ENCODE results near the gene PM20D2.
"Not testable (repeated sequence)": the region's sequence is repeated elsewhere in the genome, so short reads cannot be mapped to it uniquely, and the experiment has no call there.

PM20D2 gene, protein sequence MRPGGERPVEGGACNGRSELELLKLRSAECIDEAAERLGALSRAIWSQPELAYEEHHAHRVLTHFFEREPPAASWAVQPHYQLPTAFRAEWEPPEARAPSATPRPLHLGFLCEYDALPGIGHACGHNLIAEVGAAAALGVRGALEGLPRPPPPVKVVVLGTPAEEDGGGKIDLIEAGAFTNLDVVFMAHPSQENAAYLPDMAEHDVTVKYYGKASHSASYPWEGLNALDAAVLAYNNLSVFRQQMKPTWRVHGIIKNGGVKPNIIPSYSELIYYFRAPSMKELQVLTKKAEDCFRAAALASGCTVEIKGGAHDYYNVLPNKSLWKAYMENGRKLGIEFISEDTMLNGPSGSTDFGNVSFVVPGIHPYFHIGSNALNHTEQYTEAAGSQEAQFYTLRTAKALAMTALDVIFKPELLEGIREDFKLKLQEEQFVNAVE

DNA sequence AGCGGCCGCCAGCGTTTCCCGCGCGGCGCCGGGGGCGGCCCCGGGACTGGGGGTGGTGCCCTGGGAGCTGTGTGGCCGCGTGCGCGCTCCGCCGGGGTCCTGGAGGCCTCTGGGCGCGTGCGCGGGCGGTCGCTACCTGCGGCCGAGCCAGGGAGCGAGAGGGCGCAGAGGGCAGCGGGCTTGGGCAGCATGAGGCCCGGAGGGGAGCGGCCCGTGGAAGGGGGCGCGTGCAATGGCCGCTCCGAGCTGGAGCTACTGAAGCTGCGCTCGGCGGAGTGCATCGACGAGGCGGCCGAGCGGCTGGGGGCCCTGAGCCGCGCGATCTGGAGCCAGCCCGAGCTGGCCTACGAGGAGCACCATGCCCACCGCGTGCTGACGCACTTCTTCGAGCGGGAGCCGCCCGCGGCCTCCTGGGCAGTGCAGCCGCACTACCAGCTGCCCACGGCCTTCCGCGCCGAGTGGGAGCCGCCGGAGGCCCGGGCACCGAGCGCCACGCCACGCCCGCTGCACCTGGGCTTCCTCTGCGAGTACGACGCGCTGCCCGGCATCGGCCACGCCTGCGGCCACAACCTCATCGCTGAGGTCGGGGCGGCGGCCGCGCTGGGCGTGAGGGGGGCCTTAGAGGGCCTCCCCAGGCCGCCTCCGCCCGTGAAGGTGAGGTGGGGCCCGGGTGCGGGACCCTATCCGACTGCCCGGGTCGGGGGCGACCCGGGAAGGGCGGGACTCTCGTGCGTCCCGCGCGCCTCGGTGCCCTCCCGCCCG lies at the start of gene PM20D2:
Gene PM20D2 (plus strand): TSS at position 100 of the 762 bp plus-strand sequence. CDS start 90 bp downstream, at position 190.
- DNase-seq = peak; percentile 19

DNA sequence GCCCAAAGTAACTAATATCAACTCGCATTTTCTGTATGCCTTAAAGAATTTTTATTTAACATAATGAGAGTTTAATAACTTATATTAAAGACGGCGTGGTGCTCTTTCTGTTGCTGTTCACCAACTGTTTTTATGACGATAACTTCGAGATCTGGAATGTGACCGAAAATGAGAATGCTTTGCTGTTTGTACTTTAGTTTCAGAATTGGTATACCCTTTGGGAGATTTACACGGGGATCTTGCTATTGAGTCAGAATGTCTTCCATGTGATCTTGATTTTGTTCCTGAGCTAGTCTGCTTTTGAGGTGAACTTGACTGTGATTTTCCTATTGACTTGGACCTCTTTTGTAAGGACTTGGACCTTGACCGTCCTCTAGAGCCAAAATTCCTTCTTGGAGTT lies 47.4 kb upstream of the PM20D2 start:
- no peak for DNase-seq

DNA sequence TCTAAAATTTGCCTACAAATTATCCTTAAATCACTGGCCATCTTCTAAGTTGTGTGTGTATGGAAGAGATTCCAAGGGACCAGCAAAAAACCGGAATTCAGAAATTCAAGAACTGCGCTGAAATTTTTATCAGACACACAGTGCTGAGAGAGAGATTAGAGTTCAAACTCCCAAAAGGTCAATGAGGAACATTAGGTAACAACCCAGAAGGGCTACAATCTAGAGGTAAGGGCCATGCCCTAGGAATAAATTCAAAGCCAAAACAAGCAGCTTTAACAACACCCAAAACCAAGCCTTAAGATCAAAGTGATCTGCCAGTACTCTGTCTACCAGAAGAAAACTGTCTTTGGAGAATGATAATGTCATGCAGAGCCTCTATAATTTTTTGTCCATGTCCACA lies 45.7 kb upstream of the PM20D2 start:
- DNase-seq = no peak

- DNase-seq = no peak
Measured at GRCh38 chr6:89110284-89110683, 35.6 kb upstream of the PM20D2 start.

GRCh38 chr6:89111933-89112332 lies 33.9 kb upstream of the PM20D2 start:
- no peak for DNase-seq

DNA sequence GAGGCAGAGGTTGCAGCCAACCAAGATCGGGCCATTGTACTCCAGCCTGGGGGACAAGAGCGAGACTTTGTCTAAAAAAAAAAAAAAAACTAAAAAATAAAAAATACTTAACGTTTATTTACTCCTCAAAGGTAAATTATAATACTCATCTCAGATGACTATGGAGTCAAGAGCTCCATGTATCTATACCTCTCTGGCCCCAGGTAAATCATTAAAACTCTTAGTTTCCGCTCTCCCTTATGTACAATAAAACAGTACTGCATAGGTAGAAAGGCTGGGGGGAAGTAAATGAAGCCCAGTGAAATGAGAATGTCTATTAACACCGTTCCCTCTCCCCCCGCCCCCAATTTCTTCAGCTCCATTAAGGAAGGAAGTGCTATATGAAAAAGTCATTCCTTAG lies 29.2 kb upstream of the PM20D2 start:
- DNase-seq = no peak

DNA sequence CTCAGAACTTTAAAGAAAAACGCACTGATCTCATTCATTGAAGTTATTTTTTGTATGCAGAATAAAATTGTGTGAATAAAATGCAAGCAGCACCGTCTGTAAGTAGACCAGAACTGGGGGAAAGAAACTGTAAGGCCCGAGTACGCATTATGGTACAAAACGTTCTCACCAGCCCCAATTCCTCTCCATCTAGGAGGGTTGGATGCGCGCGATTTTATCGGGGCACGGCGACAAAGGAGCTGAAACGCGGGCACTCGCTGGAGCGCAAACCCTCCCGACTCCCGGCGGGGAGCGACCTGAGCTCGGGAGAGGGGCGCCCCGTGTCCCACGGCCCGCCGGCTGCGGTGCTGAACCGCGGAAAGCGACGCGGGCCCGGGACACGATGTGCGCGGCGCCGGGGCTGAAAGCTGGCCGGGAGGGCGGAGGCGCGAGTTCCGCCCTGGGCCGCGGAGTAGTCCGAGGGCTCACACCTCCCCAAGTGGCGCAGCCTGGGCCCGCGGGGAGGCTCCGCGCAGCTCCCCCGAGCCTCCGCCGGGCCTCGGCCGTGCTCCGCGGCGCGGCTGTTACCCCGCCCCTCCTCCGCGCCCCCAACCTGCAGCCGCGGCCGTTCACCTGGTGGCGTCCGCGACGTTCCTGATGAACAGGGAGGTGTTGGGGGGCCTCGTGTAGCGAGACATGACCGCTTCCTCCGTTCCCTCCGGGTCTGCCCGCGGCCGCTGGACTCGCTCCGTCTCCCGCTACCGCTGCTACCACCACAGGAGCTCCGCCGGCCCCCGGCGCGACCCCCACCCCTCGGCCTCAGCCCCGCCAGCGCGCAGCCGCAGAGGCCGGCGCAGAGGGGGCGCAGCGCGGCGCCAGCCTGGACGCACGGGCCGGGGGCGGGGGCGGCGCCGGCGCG lies 28.4 kb upstream of the PM20D2 start, which contains the start of gene SRSF12:
Gene SRSF12 (minus strand): TSS at position 861 of the 898 bp plus-strand sequence. CDS start 184 bp downstream, at position 677.
- no peak for DNase-seq

DNA sequence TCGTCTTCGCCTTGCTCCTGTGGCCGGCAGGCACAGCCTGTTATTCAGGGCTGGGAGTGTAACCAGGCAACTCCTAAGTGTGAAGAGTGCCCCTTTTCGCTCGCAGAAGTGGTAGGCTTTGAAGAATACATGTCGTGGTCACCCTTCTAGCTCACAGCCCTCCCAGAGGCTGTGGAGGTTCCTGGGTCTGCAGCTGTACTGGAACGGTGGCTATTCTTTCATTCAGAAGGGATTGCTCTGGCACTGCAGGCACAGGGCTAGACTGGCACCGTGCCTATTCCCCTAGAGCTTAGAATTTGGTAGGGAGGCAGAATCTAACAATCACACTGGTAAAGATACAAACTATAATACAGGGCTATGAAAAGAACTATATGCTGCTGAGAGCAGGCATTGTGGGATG lies 26.9 kb upstream of the PM20D2 start:
- DNase-seq = no peak

- no peak for DNase-seq
Measured at GRCh38 chr6:89120371-89120770, 25.5 kb upstream of the PM20D2 start.

DNA sequence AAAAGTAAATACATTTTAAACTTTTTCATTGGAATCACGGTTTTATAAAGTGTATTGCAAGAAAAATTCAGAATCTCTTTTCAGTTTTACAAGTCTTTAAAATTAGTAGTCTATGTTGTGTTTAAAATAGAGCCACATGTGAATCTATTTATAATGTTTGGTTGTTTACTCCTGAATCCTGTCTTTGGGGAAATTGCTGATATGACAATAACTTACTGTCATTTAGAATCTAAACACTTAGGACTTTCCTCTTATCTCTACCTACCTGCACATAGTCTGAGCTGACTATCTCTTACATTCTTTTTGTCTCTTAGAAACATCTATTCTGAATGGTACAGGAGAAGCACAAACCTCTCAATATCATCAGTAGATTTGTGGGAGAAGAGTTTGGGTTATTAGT lies 23.9 kb upstream of the PM20D2 start:
- DNase-seq = no peak

DNA sequence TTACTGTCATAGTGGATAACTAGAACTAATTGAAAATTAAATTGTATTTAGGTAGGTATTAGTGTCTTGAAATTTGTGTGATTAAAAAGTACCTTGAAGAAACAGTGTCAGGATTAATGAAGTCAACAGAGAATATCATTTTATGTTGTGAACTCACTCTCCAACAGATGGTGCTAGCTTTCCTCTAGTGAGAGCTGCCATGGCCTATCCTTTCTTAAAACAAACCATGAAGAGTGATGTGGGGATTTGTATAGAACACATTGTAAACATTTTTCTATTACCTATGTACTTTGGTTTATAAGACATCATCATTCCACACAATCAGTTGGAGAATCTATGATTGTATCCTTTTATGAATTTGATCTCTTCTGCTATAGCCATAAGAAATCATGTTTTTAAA lies 23.2 kb upstream of the PM20D2 start:
- DNase-seq = no peak

GRCh38 chr6:89128256-89128671 lies 17.6 kb upstream of the PM20D2 start:
- not testable (repeated sequence) for DNase-seq

DNA sequence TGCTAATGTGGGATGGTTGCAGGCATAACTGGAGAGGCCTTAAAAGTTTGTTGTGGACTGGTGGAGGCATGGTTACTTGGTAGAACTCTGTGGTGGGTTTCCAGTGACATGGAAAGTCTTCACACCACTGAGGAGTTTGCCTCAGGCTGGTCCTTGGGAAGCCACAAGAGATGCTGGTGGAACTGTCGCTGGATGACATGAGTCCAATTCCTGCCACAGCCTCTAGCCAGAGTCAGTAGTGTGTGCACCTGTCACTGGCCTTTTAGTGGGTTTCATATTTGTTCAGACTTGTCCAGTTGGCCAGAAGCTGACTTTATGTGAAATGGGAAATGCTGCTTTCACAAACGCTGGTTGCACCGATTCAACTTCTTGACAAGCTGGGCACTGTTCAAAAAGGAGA lies 14.3 kb upstream of the PM20D2 start:
- DNase-seq = no peak

- no peak for DNase-seq
Measured at GRCh38 chr6:89132057-89132456, 13.8 kb upstream of the PM20D2 start.

DNA sequence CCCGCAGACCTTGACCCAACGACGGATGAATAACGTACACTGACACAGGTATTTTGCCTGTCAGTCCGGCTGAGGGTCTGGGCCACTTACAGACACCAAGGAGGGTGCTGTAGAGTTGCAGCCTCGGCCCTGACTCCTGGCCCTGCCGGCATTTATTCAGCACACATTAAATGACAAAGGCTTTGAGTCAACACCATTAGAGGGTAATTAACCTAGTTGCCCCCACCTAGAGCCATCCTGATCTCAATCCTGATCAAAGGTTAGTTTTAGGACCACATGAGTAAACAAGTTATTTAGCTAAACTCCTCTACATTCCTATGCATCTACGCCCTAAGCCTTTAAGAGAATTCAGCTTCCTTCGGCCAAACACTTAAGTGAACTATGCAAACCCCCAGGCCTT lies 11.9 kb upstream of the PM20D2 start:
- no peak for DNase-seq

GRCh38 chr6:89134723-89135122 lies 11.1 kb upstream of the PM20D2 start:
- DNase-seq = no peak

GRCh38 chr6:89138173-89138572 lies 7.7 kb upstream of the PM20D2 start:
- no peak for DNase-seq

- DNase-seq = no peak
Measured at GRCh38 chr6:89139509-89140346, 6.1 kb upstream of the PM20D2 start.

DNA sequence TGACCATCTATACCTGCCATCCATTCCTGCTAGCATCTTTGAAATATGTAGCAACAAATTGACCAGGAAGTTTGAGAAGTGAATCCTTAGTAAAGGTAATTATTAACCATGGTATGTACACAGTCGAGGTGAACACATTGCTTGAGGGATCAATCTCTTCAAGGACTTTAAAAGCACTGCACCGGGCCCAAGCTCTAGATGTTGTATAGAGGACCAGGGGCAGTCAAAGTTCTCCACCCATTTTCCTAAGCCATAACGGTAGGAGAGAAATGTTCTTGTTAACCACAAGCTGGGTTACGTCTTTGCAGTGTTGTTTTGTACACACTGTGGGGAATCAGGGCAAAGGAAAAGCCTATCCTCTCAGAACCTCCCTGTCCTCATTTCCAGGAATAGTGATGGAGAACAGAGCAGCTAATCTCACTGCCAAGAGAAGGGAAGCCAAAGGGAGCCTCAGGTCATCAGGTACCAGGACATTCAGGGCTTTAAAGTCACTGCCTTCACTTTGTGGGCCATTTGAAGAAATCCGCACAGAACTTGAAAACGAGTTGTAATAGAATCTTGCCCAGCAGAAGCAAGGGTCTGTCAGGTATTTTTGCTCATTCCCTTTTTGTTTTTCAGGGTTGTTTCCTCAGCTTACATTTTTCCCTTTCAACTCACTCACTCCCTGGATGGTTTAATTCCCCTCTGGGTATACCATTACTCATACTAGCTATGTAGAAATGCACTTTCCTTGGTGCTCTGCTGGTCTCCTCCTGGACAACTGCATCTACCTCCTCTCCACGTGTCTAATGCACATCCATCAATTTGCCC lies 5.3 kb upstream of the PM20D2 start:
- no peak for DNase-seq

DNA sequence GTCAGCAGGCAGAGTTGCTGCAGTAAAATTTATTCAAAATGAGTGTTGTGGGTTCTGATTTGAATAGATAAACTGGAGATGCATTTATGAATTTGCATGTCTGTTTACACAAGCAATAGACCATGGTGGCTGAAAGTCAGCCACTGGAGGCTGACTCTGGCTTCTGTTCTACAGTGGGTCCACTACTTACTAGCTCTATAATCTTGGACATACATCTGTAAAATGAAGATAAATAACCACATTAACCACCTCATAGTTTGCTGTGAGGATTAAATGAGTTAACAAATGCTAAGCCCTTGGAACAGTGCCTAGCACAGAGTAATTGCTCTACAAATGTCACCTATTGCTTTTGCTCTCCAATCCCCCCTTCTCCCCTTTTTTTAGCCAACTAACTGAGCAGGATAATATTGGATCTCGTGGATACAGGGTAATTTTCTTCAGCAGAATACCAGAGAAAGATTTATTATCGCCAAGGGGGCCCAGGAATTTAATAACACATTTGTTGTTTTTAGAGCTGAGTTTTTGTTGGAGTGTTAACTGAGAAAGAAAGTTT lies 1.4 kb upstream of the PM20D2 start:
- DNase-seq = no peak

Data from cortex of kidney (tissue), 1 donor.